Skeletal muscle satellite cell (primary cell): ENCODE results near the gene MRAS.

ENCODE experiments used
- H3K27me3 ChIP-seq: 2 replicates; pipeline ENCODE4 v1.7.0; 2013; ENCODE audit warnings: low read length; ENCODE audit not compliant: control insufficient read depth, insufficient read depth
- H3K36me3 ChIP-seq: 2 replicates; pipeline ENCODE4 v1.7.0; 2013; ENCODE audit warnings: mild to moderate bottlenecking, control low read depth, low read length; ENCODE audit not compliant: insufficient read depth
- H3K4me1 ChIP-seq: 2 replicates; pipeline ENCODE4 v1.7.0; 2013; ENCODE audit warnings: low read length; ENCODE audit not compliant: control insufficient read depth, insufficient read depth
- H3K4me2 ChIP-seq: 2 replicates; pipeline ENCODE4 v1.7.0; 2013; ENCODE audit warnings: mild to moderate bottlenecking, low read length
- H3K4me3 ChIP-seq: 2 replicates; pipeline ENCODE4 v1.7.0; 2013; ENCODE audit warnings: low read length
- H3K9ac ChIP-seq: 2 replicates; pipeline ENCODE4 v1.7.0; 2013; ENCODE audit warnings: mild to moderate bottlenecking, low read depth, low read length, moderate library complexity
- H3K9me3 ChIP-seq: replicated peaks from 2 replicates; pipeline ENCODE4 v1.7.0; 2013; ENCODE audit warnings: mild to moderate bottlenecking, control low read depth, low read length

MRAS gene

GRCh38 chr3:138395865-138396751, 47.7 kb downstream of the MRAS start:
- Histone ChIP-seq H3K4me1 (peaks cover 2% of the 10 kb centered on the region), H3K27me3 (no peaks in the 10 kb centered on the region), H3K36me3 (peaks cover 3% of the 10 kb centered on the region), H3K4me3 (no peak overlapping the region), H3K4me2 (no peak overlapping the region), H3K9ac (no peak overlapping the region), H3K9me3 (no peaks in the 10 kb centered on the region)

- H3K9me3 ChIP-seq, result no peaks in the 10 kb centered on the region
- H3K27me3 ChIP-seq, result no peaks in the 10 kb centered on the region
- H3K4me2 ChIP-seq, result no peak overlapping the region
- no peaks in the 10 kb centered on the region for H3K4me1 ChIP-seq
- no peak overlapping the region for H3K9ac ChIP-seq
- peaks cover 5% of the 10 kb centered on the region for H3K36me3 ChIP-seq
- no peak overlapping the region for H3K4me3 ChIP-seq
Observed at GRCh38 chr3:138396752-138397410, 48.5 kb downstream of the MRAS start.

- Histone ChIP-seq H3K36me3 (peaks cover 8% of the 10 kb centered on the region), H3K9me3 (no peaks in the 10 kb centered on the region), H3K9ac (no peak overlapping the region), H3K4me3 (no peak overlapping the region), H3K27me3 (no peaks in the 10 kb centered on the region), H3K4me2 (no peak overlapping the region), H3K4me1 (no peaks in the 10 kb centered on the region)
Observed at GRCh38 chr3:138397983-138398382, 49.6 kb downstream of the MRAS start.

GRCh38 chr3:138398791-138399575, 50.6 kb downstream of the MRAS start:
- H3K27me3 ChIP-seq, result no peaks in the 10 kb centered on the region
- H3K9ac ChIP-seq, result no peak overlapping the region
- H3K36me3 ChIP-seq, result peaks cover 14% of the 10 kb centered on the region
- no peaks in the 10 kb centered on the region for H3K9me3 ChIP-seq
- no peak overlapping the region for H3K4me3 ChIP-seq
- H3K4me1 ChIP-seq, result no peaks in the 10 kb centered on the region
- no peak overlapping the region for H3K4me2 ChIP-seq

- no peaks in the 10 kb centered on the region for H3K27me3 ChIP-seq
- H3K4me1 ChIP-seq, result no peaks in the 10 kb centered on the region
- peaks cover 22% of the 10 kb centered on the region for H3K36me3 ChIP-seq
Observed at GRCh38 chr3:138399766-138400165, 51.4 kb downstream of the MRAS start.

GRCh38 chr3:138400651-138401070, 52.3 kb downstream of the MRAS start:
- Histone ChIP-seq H3K36me3 (peaks cover 24% of the 10 kb centered on the region), H3K27me3 (no peaks in the 10 kb centered on the region), H3K9ac (no peak overlapping the region), H3K9me3 (no peaks in the 10 kb centered on the region), H3K4me2 (no peak overlapping the region), H3K4me1 (no peaks in the 10 kb centered on the region), H3K4me3 (no peak overlapping the region)

More at GRCh38 chr3:138399766-138400165, 51.4 kb downstream of the MRAS start:
- Histone ChIP-seq H3K9ac (no peak overlapping the region), H3K9me3 (no peaks in the 10 kb centered on the region), H3K4me2 (no peak overlapping the region), H3K4me3 (no peak overlapping the region)

GRCh38 chr3:138401834-138402233, 53.5 kb downstream of the MRAS start:
- no peaks in the 10 kb centered on the region for H3K27me3 ChIP-seq
- no peak overlapping the region for H3K9ac ChIP-seq
- no peaks in the 10 kb centered on the region for H3K4me1 ChIP-seq
- H3K4me3 ChIP-seq, result no peak overlapping the region
- no peaks in the 10 kb centered on the region for H3K9me3 ChIP-seq
- no peak overlapping the region for H3K4me2 ChIP-seq
- H3K36me3 ChIP-seq, result peaks cover 24% of the 10 kb centered on the region

- H3K4me1 ChIP-seq, result peaks cover 8% of the 10 kb centered on the region
- H3K4me2 ChIP-seq, result no peak overlapping the region
Observed at GRCh38 chr3:138404121-138404520, 55.7 kb downstream of the MRAS start.

GRCh38 chr3:138405001-138405400, 56.6 kb downstream of the MRAS start:
- H3K9ac ChIP-seq, result no peak overlapping the region
- no peak overlapping the region for H3K4me2 ChIP-seq
- no peak overlapping the region for H3K4me3 ChIP-seq
- H3K9me3 ChIP-seq, result no peaks in the 10 kb centered on the region
- no peaks in the 10 kb centered on the region for H3K27me3 ChIP-seq
- H3K36me3 ChIP-seq, result peaks cover 24% of the 10 kb centered on the region
- peaks cover 10% of the 10 kb centered on the region for H3K4me1 ChIP-seq

More at GRCh38 chr3:138404121-138404520, 55.7 kb downstream of the MRAS start:
- H3K27me3 ChIP-seq, result no peaks in the 10 kb centered on the region
- peaks cover 24% of the 10 kb centered on the region for H3K36me3 ChIP-seq
- no peak overlapping the region for H3K4me3 ChIP-seq
- no peaks in the 10 kb centered on the region for H3K9me3 ChIP-seq
- no peak overlapping the region for H3K9ac ChIP-seq

GRCh38 chr3:138405486-138405885, 57.1 kb downstream of the MRAS start:
- no peak overlapping the region for H3K4me3 ChIP-seq
- H3K9me3 ChIP-seq, result no peaks in the 10 kb centered on the region

GRCh38 chr3:138406606-138407005, 58.2 kb downstream of the MRAS start:
- Histone ChIP-seq H3K4me2 (no peak overlapping the region), H3K27me3 (no peaks in the 10 kb centered on the region), H3K4me1 (peaks cover 10% of the 10 kb centered on the region), H3K9me3 (no peaks in the 10 kb centered on the region), H3K9ac (no peak overlapping the region), H3K4me3 (no peak overlapping the region), H3K36me3 (peaks cover 20% of the 10 kb centered on the region)

More at GRCh38 chr3:138405486-138405885, 57.1 kb downstream of the MRAS start:
- Histone ChIP-seq H3K9ac (no peak overlapping the region), H3K27me3 (no peaks in the 10 kb centered on the region), H3K36me3 (peaks cover 24% of the 10 kb centered on the region), H3K4me1 (peaks cover 10% of the 10 kb centered on the region), H3K4me2 (no peak overlapping the region)
